OCI-LY1 (cell line): ENCODE data around the gene CPHXL2.

Source experiments
- EZH2 ChIP-seq: fragments of 200-600 bp; sonication (generic), shearing (Covaris generic); IDR thresholded peaks from 2 replicates; pipeline ENCODE4 v1.8.0; 2017; ENCODE audit warnings: borderline replicate concordance, mixed run types, mild to moderate bottlenecking, antibody characterized with exemption, low read length, moderate library complexity, mixed read lengths
- TF ChIP-seq, protein P1 (sequence below): fragments of 200-600 bp; sonication (generic), shearing (Covaris generic); IDR thresholded peaks from 2 replicates; pipeline ENCODE4 v1.5.1; 2017; ENCODE audit warnings: mild to moderate bottlenecking, antibody characterized with exemption, low read length, moderate library complexity, mixed read lengths

DNA sequence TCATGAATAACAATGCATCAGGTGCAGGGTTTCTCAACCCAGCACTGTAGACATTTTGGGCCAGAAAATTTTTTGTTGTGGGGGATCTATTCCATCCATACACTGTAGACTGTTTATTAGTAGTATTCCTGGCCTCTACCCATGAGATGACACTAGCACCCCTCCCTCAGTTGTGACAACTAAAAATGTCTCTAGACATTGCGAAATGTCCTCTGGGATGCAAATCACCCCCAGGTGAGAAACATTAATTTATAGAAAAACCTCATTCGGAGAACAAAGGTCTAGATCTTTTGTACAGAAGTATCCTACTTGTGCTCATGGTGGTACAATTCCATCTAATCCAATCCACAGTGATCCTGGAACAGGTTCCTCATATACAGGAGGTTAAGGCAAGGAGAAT, 58.0 kb downstream of the CPHXL2 start:
- TF ChIP-seq, protein P1, sequence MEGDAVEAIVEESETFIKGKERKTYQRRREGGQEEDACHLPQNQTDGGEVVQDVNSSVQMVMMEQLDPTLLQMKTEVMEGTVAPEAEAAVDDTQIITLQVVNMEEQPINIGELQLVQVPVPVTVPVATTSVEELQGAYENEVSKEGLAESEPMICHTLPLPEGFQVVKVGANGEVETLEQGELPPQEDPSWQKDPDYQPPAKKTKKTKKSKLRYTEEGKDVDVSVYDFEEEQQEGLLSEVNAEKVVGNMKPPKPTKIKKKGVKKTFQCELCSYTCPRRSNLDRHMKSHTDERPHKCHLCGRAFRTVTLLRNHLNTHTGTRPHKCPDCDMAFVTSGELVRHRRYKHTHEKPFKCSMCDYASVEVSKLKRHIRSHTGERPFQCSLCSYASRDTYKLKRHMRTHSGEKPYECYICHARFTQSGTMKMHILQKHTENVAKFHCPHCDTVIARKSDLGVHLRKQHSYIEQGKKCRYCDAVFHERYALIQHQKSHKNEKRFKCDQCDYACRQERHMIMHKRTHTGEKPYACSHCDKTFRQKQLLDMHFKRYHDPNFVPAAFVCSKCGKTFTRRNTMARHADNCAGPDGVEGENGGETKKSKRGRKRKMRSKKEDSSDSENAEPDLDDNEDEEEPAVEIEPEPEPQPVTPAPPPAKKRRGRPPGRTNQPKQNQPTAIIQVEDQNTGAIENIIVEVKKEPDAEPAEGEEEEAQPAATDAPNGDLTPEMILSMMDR, result no peak
- no peak for TF ChIP-seq EZH2
